ENCODE results near the gene TYMP. TPM values are rescaled to one million over a fixed set of nuclear protein-coding genes. Genes with fewer than 3 reads are reported as not detected.

TYMP gene
- total and polyA plus RNA-seq, 2 experiments from 2014 or later = 7.8 to 10.0 TPM

DNA sequence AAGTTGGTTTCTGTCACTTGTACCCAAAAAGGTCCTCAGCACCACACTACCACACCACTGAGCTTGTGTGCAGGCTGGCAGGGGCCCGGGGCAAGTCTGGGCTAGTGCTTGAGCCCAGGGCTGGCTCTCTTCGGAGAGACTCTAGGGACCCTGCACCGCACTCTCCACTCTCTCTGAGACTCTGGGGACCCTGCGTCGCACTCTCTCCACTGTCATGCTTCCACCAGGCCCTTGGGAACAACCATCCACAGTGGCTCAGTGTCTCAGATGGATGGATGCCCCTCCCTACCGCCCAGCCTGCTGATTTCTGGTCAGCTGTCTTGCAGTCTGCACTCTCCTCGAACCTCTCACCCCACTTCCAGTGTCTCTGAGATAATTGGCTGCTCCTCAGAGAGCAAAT, 52.9 kb downstream of the TYMP start:
- H3K4me1 ChIP-seq (ENCODE audit: low read depth) = no peaks in the 10 kb centered on the region
- no peaks in the 10 kb centered on the region for H3K9me3 ChIP-seq (ENCODE audit: low read depth)
- no peak overlapping the region for H3K27ac ChIP-seq
- TF ChIP-seq, protein P1, sequence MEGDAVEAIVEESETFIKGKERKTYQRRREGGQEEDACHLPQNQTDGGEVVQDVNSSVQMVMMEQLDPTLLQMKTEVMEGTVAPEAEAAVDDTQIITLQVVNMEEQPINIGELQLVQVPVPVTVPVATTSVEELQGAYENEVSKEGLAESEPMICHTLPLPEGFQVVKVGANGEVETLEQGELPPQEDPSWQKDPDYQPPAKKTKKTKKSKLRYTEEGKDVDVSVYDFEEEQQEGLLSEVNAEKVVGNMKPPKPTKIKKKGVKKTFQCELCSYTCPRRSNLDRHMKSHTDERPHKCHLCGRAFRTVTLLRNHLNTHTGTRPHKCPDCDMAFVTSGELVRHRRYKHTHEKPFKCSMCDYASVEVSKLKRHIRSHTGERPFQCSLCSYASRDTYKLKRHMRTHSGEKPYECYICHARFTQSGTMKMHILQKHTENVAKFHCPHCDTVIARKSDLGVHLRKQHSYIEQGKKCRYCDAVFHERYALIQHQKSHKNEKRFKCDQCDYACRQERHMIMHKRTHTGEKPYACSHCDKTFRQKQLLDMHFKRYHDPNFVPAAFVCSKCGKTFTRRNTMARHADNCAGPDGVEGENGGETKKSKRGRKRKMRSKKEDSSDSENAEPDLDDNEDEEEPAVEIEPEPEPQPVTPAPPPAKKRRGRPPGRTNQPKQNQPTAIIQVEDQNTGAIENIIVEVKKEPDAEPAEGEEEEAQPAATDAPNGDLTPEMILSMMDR (IDR thresholded peaks at IDR 0.05; ENCODE audit: low read depth, low read length) = no peak
- H3K36me3 ChIP-seq = no peaks in the 10 kb centered on the region
- H3K4me3 ChIP-seq = no peak overlapping the region
- peaks cover 32% of the 10 kb centered on the region for H3K27me3 ChIP-seq
- DNase-seq (ENCODE audit: low read depth in 1 of 2, low spot score in 1 of 2) = no peak

Other genes starting within 250 kb of the TYMP start
- gene PLXNB2, start 222.4 kb downstream of the TYMP start, total RNA-seq = 142 and 195 TPM in 2 replicates
- gene PLXNB2, start 222.4 kb downstream of the TYMP start, polyA plus RNA-seq = 77.0 and 83.2 TPM in 2 replicates
- gene DENND6B, start 203.0 kb downstream of the TYMP start, total RNA-seq = 7.0 and 7.9 TPM in 2 replicates
- gene DENND6B, start 203.0 kb downstream of the TYMP start, polyA plus RNA-seq = 10.6 and 13.3 TPM in 2 replicates
- gene PPP6R2, start 186.7 kb downstream of the TYMP start, total RNA-seq = 78.6 and 88.4 TPM in 2 replicates
- gene PPP6R2, start 186.7 kb downstream of the TYMP start, polyA plus RNA-seq = 39.8 and 41.4 TPM in 2 replicates
- 75.9 and 111 TPM in 2 replicates for gene SBF1, start 55.0 kb downstream of the TYMP start, total RNA-seq
- gene SBF1, start 55.0 kb downstream of the TYMP start, polyA plus RNA-seq = 39.1 and 47.4 TPM in 2 replicates
- gene ADM2, start 48.5 kb downstream of the TYMP start, total RNA-seq = 0.39 and 1.6 TPM in 2 replicates
- gene ADM2, start 48.5 kb downstream of the TYMP start, polyA plus RNA-seq = 0.10 TPM in 1 of 2 replicates, not detected in the other
- gene MIOX, start 43.2 kb downstream of the TYMP start, total RNA-seq = not detected in 2 replicates
- not detected in 2 replicates for gene MIOX, start 43.2 kb downstream of the TYMP start, polyA plus RNA-seq
- gene LMF2, start 22.3 kb downstream of the TYMP start, total RNA-seq = 79.9 and 91.7 TPM in 2 replicates
- gene LMF2, start 22.3 kb downstream of the TYMP start, polyA plus RNA-seq = 72.9 and 82.9 TPM in 2 replicates
- gene NCAPH2, start 21.8 kb downstream of the TYMP start, total RNA-seq = 50.3 and 55.0 TPM in 2 replicates
- 47.0 and 59.4 TPM in 2 replicates for gene NCAPH2, start 21.8 kb downstream of the TYMP start, polyA plus RNA-seq
- gene SCO2, start 4.4 kb downstream of the TYMP start, total RNA-seq = 4.1 TPM in 1 of 2 replicates, not detected in the other
- 0.84 and 10.5 TPM in 2 replicates for gene SCO2, start 4.4 kb downstream of the TYMP start, polyA plus RNA-seq
- gene KLHDC7B, start 15.9 kb upstream of the TYMP start, total RNA-seq = 0.07 and 0.18 TPM in 2 replicates
- gene KLHDC7B, start 15.9 kb upstream of the TYMP start, polyA plus RNA-seq = 0.45 TPM in 1 of 2 replicates, not detected in the other
- not detected in 2 replicates for gene SYCE3, start 32.9 kb upstream of the TYMP start, total RNA-seq
- 3.8 TPM in 1 of 2 replicates, not detected in the other for gene SYCE3, start 32.9 kb upstream of the TYMP start, polyA plus RNA-seq
- gene CPT1B, start 48.4 kb upstream of the TYMP start, total RNA-seq = 25.7 and 39.1 TPM in 2 replicates
- gene CPT1B, start 48.4 kb upstream of the TYMP start, polyA plus RNA-seq = 53.1 and 58.7 TPM in 2 replicates
- 54.6 and 73.4 TPM in 2 replicates for gene CHKB, start 52.8 kb upstream of the TYMP start, total RNA-seq
- gene CHKB, start 52.8 kb upstream of the TYMP start, polyA plus RNA-seq = 100 and 134 TPM in 2 replicates
- gene MAPK8IP2, start 70.8 kb upstream of the TYMP start, total RNA-seq = 1.7 and 2.4 TPM in 2 replicates
- gene MAPK8IP2, start 70.8 kb upstream of the TYMP start, polyA plus RNA-seq = 0.35 and 0.42 TPM in 2 replicates
- gene ARSA, start 98.1 kb upstream of the TYMP start, total RNA-seq = 53.1 and 58.1 TPM in 2 replicates
- gene ARSA, start 98.1 kb upstream of the TYMP start, polyA plus RNA-seq = 16.4 and 16.8 TPM in 2 replicates
- 10.9 and 14.4 TPM in 2 replicates for gene SHANK3, start 142.8 kb upstream of the TYMP start, total RNA-seq
- gene SHANK3, start 142.8 kb upstream of the TYMP start, polyA plus RNA-seq = 3.3 and 4.1 TPM in 2 replicates
- gene ACR, start 208.2 kb upstream of the TYMP start, total RNA-seq = 0.07 and 0.77 TPM in 2 replicates
- not detected in 2 replicates for gene ACR, start 208.2 kb upstream of the TYMP start, polyA plus RNA-seq